ENCODE measurements around the gene CSNK1E. TPM values are rescaled to one million over a fixed set of nuclear protein-coding genes. Genes with fewer than 3 reads are reported as not detected.

The CSNK1E gene
- total and polyA plus RNA-seq, 2 of the 8 experiments (the other 6 are each of a cell fraction or from before 2014, with no cell fraction given): 247 to 263 TPM

- TF ChIP-seq EZH2 (IDR thresholded peaks at IDR 0.05; ENCODE audit: low read depth, low read length, severe bottlenecking) (no peak), RBBP5 (IDR thresholded peaks at IDR 0.05; ENCODE audit: borderline replicate concordance, low read depth, low read length) (no peak), BRCA1 (IDR thresholded peaks at IDR 0.05; ENCODE audit: low read depth, low read length) (no peak), EP300 (IDR thresholded peaks at IDR 0.05; ENCODE audit: borderline replicate concordance in 1 of 2, low read depth in 2 of 2, low read length in 2 of 2) (no peak)
These were observed 19.5 kb upstream of the CSNK1E start (continued) for GRCh38 chr22:38336699-38337098.

All from H1 (cell line).